GM19463 (cell line): ENCODE data around the gene SCGB1D4.

Experiments used
- ATAC-seq: cut with Tn5 transposase; IDR thresholded peaks from one replicate; pipeline ENCODE4 v1.9.1; 2021; ENCODE audit warnings: mild to moderate bottlenecking, moderate library complexity; ENCODE audit not compliant: unreplicated experiment

Gene SCGB1D4

DNA sequence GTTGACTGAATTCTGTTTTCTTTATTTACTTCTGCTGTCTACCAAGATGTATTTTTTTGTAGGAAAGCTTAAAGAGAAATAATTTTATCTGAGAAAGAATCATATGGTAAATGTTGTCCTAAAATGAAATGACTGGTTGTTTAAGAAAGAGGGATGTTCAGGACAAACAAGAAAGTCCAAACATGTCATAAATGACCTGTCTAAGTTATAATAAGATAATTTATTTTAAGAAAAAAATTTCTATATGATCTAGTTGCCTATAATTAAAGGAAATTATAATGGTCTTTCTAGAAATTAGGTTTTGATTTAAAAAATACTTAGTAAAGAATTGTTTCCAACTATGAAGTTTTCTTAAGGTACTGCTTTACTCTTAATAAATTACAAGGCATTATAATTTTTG, 18.4 kb downstream of the SCGB1D4 start:
- no peak for ATAC-seq

DNA sequence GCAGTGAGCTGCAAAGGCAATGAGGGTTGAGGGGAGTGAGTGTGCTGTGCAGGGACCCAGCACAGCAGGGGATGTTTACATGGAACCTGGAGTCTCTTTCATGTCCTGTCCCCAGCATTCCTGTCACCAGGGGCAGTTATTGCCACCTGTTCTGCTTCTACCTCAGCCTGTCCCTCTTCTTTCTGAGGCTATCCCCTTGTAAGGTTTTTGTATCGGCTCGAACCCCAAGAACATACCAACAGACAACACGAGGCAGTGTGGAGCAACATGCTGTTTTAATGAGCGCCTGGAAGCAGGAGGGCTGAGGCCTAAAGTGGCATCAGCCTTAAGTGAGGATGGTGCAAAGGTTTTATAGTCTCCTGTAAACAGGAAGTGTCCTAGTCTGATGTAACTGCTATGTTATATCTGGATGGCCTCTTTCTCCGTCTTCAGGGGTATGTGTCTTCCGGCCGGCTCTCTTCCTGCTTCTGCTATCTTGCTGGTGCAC, 25.0 kb downstream of the SCGB1D4 start:
- no peak for ATAC-seq

DNA sequence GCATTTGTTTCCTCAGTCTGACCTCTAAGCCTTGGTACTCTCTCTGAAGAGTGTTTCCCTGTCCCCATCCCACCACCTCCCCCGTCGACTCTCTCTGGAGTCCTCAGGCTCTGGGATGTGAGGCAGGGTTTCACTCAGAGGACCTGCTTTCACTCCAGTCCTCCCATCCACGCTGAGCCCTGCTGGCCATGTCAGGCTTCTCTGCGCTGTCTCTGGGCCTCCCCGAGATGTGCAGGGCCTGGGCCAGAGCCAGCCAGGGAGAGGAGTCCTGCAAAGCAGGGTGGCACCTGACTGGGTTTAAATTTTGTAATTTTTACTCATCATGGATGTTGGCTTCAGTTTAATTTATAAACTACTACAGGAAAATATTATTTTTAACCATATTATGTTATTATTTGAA, 25.6 kb downstream of the SCGB1D4 start:
- no peak for ATAC-seq

DNA sequence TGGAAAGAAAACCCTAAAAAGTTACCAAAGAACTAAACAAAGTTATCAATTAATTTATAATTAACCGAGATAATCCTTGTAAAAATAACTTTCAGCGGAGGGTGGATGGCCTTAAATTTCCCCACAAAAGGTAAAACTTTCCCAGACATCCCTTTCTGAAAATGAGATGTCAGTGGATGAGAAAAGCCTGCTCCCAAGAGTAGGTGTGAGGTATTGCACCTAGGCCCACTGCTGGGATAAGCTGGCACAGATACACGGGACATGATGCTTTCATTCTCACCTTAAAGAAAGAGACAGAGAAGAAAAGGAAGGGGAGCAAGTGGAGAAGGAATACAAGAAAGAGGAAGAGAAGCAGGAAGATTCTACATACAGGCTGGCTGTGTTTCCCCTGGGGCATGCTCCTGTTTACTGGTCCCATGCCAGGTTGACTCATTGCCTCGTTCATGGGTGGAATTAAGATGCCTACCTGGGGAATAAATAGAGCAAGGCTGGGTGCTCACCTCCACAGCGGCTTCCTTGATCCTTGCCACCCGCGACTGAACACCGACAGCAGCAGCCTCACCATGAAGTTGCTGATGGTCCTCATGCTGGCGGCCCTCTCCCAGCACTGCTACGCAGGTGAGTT, 29.1 kb downstream of the SCGB1D4 start, which contains the start of gene SCGB2A2:
TSS of gene SCGB2A2 (plus strand) at position 505 of the 625 bp plus-strand sequence. CDS start at position 564, 59 bp downstream.
- no peak for ATAC-seq

DNA sequence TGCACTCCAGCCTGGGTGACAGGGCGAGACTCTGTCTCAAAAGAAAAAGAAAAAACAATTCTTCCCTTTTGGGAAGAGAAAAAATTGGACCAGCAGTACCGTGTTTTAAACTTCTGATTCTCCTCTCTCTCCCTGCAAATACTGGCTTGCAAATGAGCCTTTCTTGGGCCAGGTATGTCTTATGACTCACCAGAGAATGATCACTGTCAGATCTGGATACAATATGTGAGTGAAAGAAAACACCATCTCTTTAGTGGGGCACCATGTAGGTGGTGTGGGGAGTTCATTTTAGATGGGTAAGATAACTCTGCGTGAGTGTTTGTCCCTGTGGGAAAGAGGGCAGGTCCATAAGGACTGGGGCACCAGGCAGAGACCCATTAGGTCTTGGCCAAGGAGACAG, 31.3 kb downstream of the SCGB1D4 start:
- no peak for ATAC-seq

DNA sequence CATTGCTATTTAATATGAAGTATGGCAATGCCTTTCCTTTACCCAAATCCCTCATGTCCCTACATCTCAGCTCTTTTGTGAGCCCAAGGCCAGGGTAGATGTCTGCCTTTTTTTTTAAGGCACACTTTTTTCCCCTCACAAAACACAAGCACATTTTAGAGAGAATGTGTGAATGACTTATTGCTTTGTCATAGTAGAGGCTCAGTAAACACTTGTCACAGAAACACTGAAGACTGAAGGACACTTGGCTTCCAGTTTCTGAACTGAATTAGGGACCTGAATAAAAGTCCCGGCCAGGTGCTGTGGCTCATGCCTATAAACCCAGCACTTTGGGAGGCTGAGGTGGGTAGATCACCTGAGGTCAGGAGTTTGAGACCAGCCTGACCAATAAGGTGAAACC, 31.8 kb downstream of the SCGB1D4 start:
- ATAC-seq: no peak

DNA sequence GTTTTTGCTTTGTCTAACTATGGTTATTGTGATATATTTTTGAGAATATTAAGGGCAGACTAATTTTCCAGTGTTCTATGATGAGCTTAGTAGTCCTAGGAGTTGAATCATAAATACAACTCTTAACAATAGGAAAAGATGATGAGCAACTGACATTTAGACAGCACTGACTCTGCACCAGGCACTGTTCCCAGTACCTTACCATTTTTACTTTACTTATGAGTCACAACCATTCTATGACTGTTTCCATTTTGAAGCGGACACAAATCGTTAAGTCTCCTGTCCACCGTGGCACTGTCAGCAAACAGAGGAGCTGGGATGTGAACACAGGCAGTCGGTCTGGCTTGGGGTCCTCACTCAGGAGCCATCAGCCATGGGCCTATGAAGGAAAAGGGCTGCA, 32.3 kb downstream of the SCGB1D4 start:
- no peak for ATAC-seq

DNA sequence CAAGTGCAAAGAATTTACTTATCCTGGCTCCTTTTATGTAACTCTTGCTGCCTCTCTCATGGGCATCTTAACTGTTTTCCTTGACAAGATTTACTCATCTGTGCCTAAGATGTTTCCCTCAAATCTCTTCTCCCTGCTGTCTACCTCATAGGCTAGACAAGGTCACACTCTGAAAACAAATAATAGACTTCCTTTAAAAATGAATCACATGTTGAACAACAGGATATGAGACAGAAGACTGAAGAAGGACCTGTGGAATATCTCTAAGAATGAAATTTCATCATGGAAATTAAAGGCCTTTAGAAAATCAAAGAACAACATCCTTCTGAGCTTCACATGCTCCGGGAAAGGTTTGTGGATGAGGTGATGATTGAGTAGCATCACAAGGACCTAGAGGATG, 34.9 kb downstream of the SCGB1D4 start:
- ATAC-seq: no peak

DNA sequence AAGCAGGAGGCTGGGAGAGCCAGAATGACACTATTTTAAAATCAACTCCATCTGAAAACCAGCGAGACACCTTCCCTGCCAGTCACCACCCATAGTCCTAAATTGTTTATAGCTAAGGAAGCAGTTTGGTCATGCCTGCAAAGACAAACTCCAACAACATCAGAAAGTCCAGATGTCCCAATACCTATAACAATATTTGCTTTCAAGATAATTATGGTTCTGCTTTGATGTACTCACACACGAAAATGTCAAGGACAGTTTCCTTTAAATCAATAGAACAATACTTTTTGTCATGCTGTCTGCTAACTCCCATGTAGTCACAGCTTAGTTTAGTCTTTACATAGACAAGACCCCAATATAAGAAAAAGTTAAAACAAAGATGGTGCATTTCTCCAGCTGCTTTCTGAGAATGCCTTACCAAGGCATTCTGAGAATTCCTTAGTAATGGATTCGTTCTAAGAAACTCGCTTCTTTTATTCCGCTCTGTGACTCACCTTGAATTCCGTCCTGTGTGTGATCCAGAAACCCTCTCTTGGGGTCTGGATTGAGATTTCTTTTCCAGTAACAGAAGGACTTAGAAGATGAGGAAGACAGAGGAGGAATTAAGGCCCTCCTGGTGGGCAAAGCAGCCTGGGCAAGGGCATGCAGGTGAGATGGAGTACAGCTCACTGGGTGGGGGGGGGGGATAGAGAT, 38.5 kb downstream of the SCGB1D4 start:
- no peak for ATAC-seq

DNA sequence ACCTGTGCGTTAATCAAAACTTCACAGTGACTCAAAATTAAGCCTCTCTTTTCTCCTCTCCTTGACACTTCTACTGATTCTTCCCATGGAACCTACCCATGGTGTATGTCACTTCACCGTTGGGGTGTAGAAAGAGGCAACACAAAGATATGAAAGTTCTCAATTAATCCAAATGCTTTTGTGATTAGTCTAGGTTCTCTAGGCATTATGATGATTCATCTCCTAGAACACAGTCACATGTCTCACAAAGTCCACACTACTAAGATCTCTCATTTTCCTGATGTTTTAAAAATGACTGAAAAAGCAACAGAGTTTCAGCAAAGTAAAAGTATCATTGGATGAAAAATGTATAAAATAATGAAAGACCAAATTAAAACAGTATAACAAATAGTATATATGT, 42.6 kb downstream of the SCGB1D4 start:
- ATAC-seq: no peak

DNA sequence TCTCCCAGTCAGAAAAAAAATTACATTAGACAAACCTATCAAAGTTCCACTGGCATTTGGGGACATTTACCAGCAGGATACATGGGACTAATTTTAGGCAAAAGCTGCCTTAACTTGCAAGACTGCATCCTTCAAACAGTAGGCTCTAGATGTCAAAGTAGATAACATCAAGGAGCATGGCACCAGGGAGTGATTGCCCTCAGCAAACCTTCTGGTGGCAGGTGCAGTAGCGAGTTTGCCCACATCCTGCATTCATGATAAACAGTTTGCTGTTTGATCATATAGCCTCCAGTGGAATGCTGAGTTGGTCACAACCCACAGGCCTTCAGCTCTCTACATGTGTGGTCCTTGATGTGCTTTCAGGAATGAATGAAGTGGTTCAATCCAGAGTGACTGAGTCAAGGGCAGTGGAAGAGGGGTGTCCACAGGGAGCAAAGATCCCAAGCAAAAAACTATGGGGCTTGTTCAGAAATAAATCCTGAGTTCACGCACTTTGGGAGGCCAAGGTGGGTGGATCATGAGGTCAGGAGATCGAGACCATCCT, 44.8 kb downstream of the SCGB1D4 start:
- no peak for ATAC-seq

DNA sequence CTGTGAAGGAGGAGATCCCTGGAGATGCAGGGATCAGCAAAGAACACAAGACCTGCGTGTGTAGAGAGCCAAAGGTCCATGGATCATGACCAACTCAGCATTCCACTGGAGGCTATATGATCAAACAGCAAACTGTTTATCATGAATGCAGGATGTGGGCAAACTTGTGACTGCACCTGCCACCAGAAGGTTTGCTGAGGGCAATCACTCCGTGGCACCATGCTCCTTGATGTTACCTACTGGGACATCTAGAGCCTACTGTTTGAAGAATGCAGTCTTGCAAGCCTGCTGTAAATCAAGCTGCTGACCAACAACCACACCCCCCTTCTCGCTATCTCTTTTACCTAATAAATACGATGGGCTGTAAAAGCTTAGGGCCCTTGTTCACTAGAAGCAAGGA, 47.2 kb downstream of the SCGB1D4 start:
- no peak for ATAC-seq
